NCI-H2171 treated with DMSO at 0.1 percent for 48 hours (cell line): ENCODE results near the gene ADAMTS14.

Experiments
- DNase-seq: peaks from one replicate; lab custom pipeline; 2025; lab: John Stamatoyannopoulos, UW

ADAMTS14 gene

GRCh38 chr10:70729763-70730357 lies 57.6 kb downstream of the ADAMTS14 start:
- peak; percentile 91 for DNase-seq

- DNase-seq: no peak
Measured at GRCh38 chr10:70730955-70731354, 58.6 kb downstream of the ADAMTS14 start.

GRCh38 chr10:70732569-70732968 lies 60.3 kb downstream of the ADAMTS14 start:
- no peak for DNase-seq

- DNase-seq: no peak
Measured at GRCh38 chr10:70733051-70733450, 60.7 kb downstream of the ADAMTS14 start.

- no peak for DNase-seq
Measured at GRCh38 chr10:70735161-70735560, 62.9 kb downstream of the ADAMTS14 start.

GRCh38 chr10:70736525-70736924 lies 64.2 kb downstream of the ADAMTS14 start:
- DNase-seq: no peak

GRCh38 chr10:70737250-70737649 lies 64.9 kb downstream of the ADAMTS14 start:
- no peak for DNase-seq

GRCh38 chr10:70738006-70738760 lies 65.9 kb downstream of the ADAMTS14 start:
- no peak for DNase-seq

GRCh38 chr10:70738761-70739121 lies 66.4 kb downstream of the ADAMTS14 start:
- no peak for DNase-seq

- no peak for DNase-seq
Measured at GRCh38 chr10:70740406-70741288, 68.3 kb downstream of the ADAMTS14 start.

GRCh38 chr10:70742537-70743429 lies 70.5 kb downstream of the ADAMTS14 start:
- DNase-seq: no peak

- no peak for DNase-seq
Measured at GRCh38 chr10:70743430-70743788, 71.1 kb downstream of the ADAMTS14 start.

GRCh38 chr10:70743879-70744278 lies 71.6 kb downstream of the ADAMTS14 start:
- no peak for DNase-seq

- DNase-seq: no peak
Measured at GRCh38 chr10:70744617-70745143, 72.4 kb downstream of the ADAMTS14 start.

- DNase-seq: no peak
Measured at GRCh38 chr10:70745555-70745954, 73.2 kb downstream of the ADAMTS14 start.

- no peak for DNase-seq
Measured at GRCh38 chr10:70747192-70747965, 75.1 kb downstream of the ADAMTS14 start.

GRCh38 chr10:70748305-70748704 lies 76.0 kb downstream of the ADAMTS14 start:
- DNase-seq: no peak

GRCh38 chr10:70748801-70749573 lies 76.7 kb downstream of the ADAMTS14 start:
- DNase-seq: no peak

GRCh38 chr10:70749756-70750155 lies 77.5 kb downstream of the ADAMTS14 start:
- no peak for DNase-seq

- no peak for DNase-seq
Measured at GRCh38 chr10:70750156-70750703, 77.9 kb downstream of the ADAMTS14 start.
